Endothelial cell of umbilical vein (primary cell): ENCODE measurements around the gene DYNC1LI2.

Source experiments
- CTCF ChIP-seq, 2 donors: IDR thresholded peaks; 1 replicate in 1 of 2; 2 replicates in 1 of 2; pipeline ENCODE4 v1.5.1; 2011; ENCODE audit warnings: low read length in 2 of 2, mild to moderate bottlenecking in 2 of 2, moderate library complexity in 2 of 2, control low read depth in 1 of 2, inconsistent platforms in 1 of 2, low read depth in 1 of 2; ENCODE audit not compliant: insufficient read depth in 1 of 2; ENCODE audit errors: extremely low read depth in 1 of 2
- FOS ChIP-seq: IDR thresholded peaks from 2 replicates; pipeline ENCODE4 v1.6.1; 2011; ENCODE audit warnings: mild to moderate bottlenecking, low read length, moderate library complexity, borderline replicate concordance; ENCODE audit not compliant: insufficient read depth
- MAX ChIP-seq: IDR thresholded peaks from 2 replicates; pipeline ENCODE4 v1.6.1; 2011; ENCODE audit not compliant: insufficient read depth, insufficient read length
- POLR2A ChIP-seq: IDR thresholded peaks from 2 replicates; pipeline ENCODE4 v1.6.1; 2012; ENCODE audit warnings: low read depth, mild to moderate bottlenecking, control low read depth, low read length

- TF ChIP-seq POLR2A, result no peak
- TF ChIP-seq MAX, result no peak
- TF ChIP-seq CTCF (IDR thresholded peaks at IDR 0.05; ENCODE audit: extremely low read depth in 1 of 2, insufficient read depth in 1 of 2, low read depth in 1 of 2, low read length in 2 of 2), result no peak
- no peak for TF ChIP-seq FOS
These were observed 47.8 kb downstream of the DYNC1LI2 start for GRCh38 chr16:66703406-66704215.
